Osteoblast (primary cell): ENCODE data around the gene AHDC1. TPM values are rescaled to one million over a fixed set of nuclear protein-coding genes. Genes with fewer than 3 reads are reported as not detected.

Experiments used
- DNase-seq: peaks from one replicate; pipeline ENCODE4 v3.0.0; 2011; ENCODE audit warnings: low spot score, mixed read lengths; ENCODE audit not compliant: insufficient read length; ENCODE audit errors: missing footprints
- H2AFZ ChIP-seq: 2 replicates; pipeline ENCODE4 v1.6.0; 2011; ENCODE audit warnings: mild to moderate bottlenecking, low read length
- H3K27ac ChIP-seq: 2 replicates; pipeline ENCODE4 v1.5.1; 2011; ENCODE audit warnings: mild to moderate bottlenecking, low read depth, low read length, moderate library complexity
- H3K27me3 ChIP-seq: 2 replicates; pipeline ENCODE4 v1.6.0; 2012; ENCODE audit warnings: mild to moderate bottlenecking, control low read depth, inconsistent platforms, low read length, moderate library complexity; ENCODE audit not compliant: insufficient read depth
- H3K36me3 ChIP-seq: 2 replicates; pipeline ENCODE4 v1.5.1; 2011; ENCODE audit warnings: mild to moderate bottlenecking, low read length, control low read depth, moderate library complexity; ENCODE audit not compliant: insufficient read depth
- H3K4me1 ChIP-seq: 2 replicates; pipeline ENCODE4 v1.5.1; 2011; ENCODE audit warnings: mild to moderate bottlenecking, low read length, control low read depth, moderate library complexity; ENCODE audit not compliant: insufficient read depth
- H3K4me2 ChIP-seq: 2 replicates; pipeline ENCODE4 v1.6.0; 2011; ENCODE audit warnings: mild to moderate bottlenecking, low read length; ENCODE audit not compliant: insufficient read depth
- H3K4me3 ChIP-seq: fragments of 200-600 bp; sonication (generic); 3 replicates; pipeline ENCODE4 v1.5.1; 2012; ENCODE audit warnings: mild to moderate bottlenecking, low read length, inconsistent platforms; ENCODE audit not compliant: insufficient read depth
- H3K79me2 ChIP-seq: 2 replicates; pipeline ENCODE4 v1.6.0; 2012; ENCODE audit warnings: mild to moderate bottlenecking, low read length, control low read depth, inconsistent platforms; ENCODE audit not compliant: insufficient read depth
- H3K9me3 ChIP-seq: 2 replicates; pipeline ENCODE4 v1.5.1; 2011; ENCODE audit warnings: low read depth, low read length, control low read depth
- H4K20me1 ChIP-seq: 2 replicates; pipeline ENCODE4 v1.6.0; 2012; ENCODE audit warnings: mild to moderate bottlenecking, low read length, control low read depth; ENCODE audit not compliant: insufficient read depth
- CTCF ChIP-seq: IDR thresholded peaks from 2 replicates; pipeline ENCODE4 v1.5.1; 2011; ENCODE audit warnings: mild to moderate bottlenecking, low read depth, low read length, moderate library complexity; ENCODE audit errors: extremely low read depth
- total RNA-seq: library from RNA; depleted of rRNA; stranded (reverse); fragments of >200 nt; gene quantifications from 2 replicates; pipeline ENCODE4 v1.2.3, GENCODE V29; 2012

The AHDC1 gene
- total RNA-seq, 1 donor, result 11.2 TPM

- Histone ChIP-seq H4K20me1 (peaks cover 81% of the 10 kb centered on the region), H3K9me3 (no peaks in the 10 kb centered on the region), H3K36me3 (no peaks in the 10 kb centered on the region), H3K79me2 (peaks cover 91% of the 10 kb centered on the region), H3K27me3 (no peaks in the 10 kb centered on the region), H3K4me2 (no peak overlapping the region), H3K4me3 (no peak overlapping the region), H2AFZ (no peak overlapping the region), H3K27ac (no peak overlapping the region), H3K4me1 (peaks cover 23% of the 10 kb centered on the region)
- TF ChIP-seq CTCF, result no peak
- DNase-seq, result no peak
Observed at GRCh38 chr1:27583479-27583878, 20.5 kb downstream of the AHDC1 start.

GRCh38 chr1:27581823-27582243, 22.1 kb downstream of the AHDC1 start:
- Histone ChIP-seq H4K20me1 (peaks cover 66% of the 10 kb centered on the region), H3K27me3 (no peaks in the 10 kb centered on the region), H3K27ac (peak overlapping the region; percentile 9), H3K9me3 (no peaks in the 10 kb centered on the region), H3K4me1 (peaks cover 25% of the 10 kb centered on the region), H2AFZ (no peak overlapping the region), H3K36me3 (no peaks in the 10 kb centered on the region), H3K4me3 (no peak overlapping the region), H3K4me2 (peak overlapping the region; percentile 40), H3K79me2 (peaks cover 84% of the 10 kb centered on the region)
- DNase-seq, result peak; percentile 91
- no peak for TF ChIP-seq CTCF

DNA sequence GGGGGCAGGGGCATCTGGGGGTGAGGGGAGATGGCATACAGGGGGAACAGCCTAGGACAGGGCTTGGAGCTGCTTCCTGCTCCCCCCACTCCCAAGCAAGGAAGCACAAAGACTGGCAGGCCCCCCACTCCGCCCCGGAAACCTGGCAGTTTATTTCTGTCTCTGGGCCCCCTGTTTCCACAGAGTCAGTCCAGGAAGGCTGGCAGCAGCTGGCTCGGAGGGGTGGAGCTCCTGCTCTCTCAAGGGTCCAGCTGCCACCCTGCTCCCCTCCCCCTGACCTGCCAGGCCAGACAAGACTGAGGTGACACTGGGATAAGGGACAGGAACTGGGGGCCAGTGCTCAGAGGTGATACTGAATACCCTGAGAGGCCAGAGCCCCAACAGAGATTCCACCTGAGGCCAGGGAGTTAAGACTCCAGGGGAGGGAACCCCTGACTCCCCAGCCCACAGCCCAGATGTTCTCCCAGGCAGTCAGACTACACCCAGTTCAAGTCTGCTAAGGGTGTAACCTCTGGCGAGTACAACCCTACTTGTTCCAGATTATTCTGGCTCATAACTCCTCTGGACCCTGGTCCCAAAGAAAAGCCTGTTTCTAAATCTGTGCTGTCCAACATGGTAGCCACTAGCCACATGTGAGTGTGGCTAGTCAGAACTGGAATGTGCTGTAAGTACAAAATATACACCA, 26.3 kb downstream of the AHDC1 start:
- no peak overlapping the region for H3K4me2 ChIP-seq
- H3K27me3 ChIP-seq, result no peaks in the 10 kb centered on the region
- H2AFZ ChIP-seq, result no peak overlapping the region
- H3K79me2 ChIP-seq, result peaks cover 75% of the 10 kb centered on the region
- peaks cover 61% of the 10 kb centered on the region for H4K20me1 ChIP-seq
- DNase-seq, result no peak
- H3K4me1 ChIP-seq, result peaks cover 54% of the 10 kb centered on the region
- no peak for TF ChIP-seq CTCF
- no peaks in the 10 kb centered on the region for H3K36me3 ChIP-seq
- H3K27ac ChIP-seq, result peak overlapping the region; percentile 7
- H3K4me3 ChIP-seq, result no peak overlapping the region
- H3K9me3 ChIP-seq, result no peaks in the 10 kb centered on the region

DNA sequence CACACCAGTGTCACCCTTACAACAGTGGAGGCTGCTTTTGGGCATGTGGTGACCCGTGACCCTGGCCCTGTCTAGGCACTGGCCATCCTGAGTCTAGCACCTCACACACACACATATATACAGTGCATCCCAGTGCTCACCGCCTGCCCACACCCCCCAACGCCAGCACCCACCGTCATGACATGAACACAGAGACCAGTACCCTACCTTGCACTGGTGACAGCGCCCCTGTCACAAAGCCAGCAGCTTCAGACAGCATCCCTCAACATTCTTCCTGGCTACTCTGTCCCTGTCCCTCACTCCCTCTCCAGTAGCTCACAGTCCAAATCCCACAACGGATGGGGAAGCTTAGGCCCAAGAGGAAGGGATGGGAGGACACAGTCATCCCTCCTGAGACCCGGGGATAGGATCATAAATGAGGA, 27.1 kb downstream of the AHDC1 start:
- TF ChIP-seq CTCF, result no peak
- Histone ChIP-seq H3K27ac (no peak overlapping the region), H3K4me3 (no peak overlapping the region), H4K20me1 (peaks cover 61% of the 10 kb centered on the region), H2AFZ (no peak overlapping the region), H3K4me1 (peaks cover 50% of the 10 kb centered on the region), H3K79me2 (peaks cover 75% of the 10 kb centered on the region), H3K4me2 (peak overlapping the region; percentile 67), H3K27me3 (no peaks in the 10 kb centered on the region), H3K9me3 (no peaks in the 10 kb centered on the region), H3K36me3 (no peaks in the 10 kb centered on the region)
- DNase-seq, result no peak
